ENCODE data around the gene GBP6. TPM values are rescaled to one million over a fixed set of nuclear protein-coding genes. Genes with fewer than 3 reads are reported as not detected.

The GBP6 gene
- total and polyA plus RNA-seq, 4 donors, result 0.05 to 0.08 TPM; not detected in 2

Other genes starting within 250 kb of the GBP6 start
- gene GBP2, start 237.9 kb upstream of the GBP6 start, total RNA-seq, result 10 to 100 TPM in 1 of 2 donors, 1 to 10 TPM in 1; 7.4 to 18.2 TPM
- gene GBP2, start 237.9 kb upstream of the GBP6 start, polyA plus RNA-seq, result 10 to 100 TPM; 10.4 to 17.9 TPM
- gene GBP7, start 188.1 kb upstream of the GBP6 start, total RNA-seq, result 10 to 100 TPM in 1 of 2 donors, under 1 TPM in 1; 0.89 to 27.8 TPM
- 10 to 100 TPM in 1 of 2 donors, 1 to 10 TPM in 1; 7.6 to 26.0 TPM for gene GBP7, start 188.1 kb upstream of the GBP6 start, polyA plus RNA-seq
- 1 to 10 TPM; 6.8 to 8.1 TPM for gene GBP4, start 165.1 kb upstream of the GBP6 start, total RNA-seq
- 1 to 10 TPM; 4.1 to 4.8 TPM for gene GBP4, start 165.1 kb upstream of the GBP6 start, polyA plus RNA-seq
- 1 to 10 TPM; 1.9 to 3.8 TPM for gene GBP5, start 91.2 kb upstream of the GBP6 start, total RNA-seq
- 1 to 10 TPM in 1 of 2 donors, under 1 TPM in 1; 0.78 to 1.5 TPM for gene GBP5, start 91.2 kb upstream of the GBP6 start, polyA plus RNA-seq
- 1 to 10 TPM; 2.6 to 4.3 TPM for gene LRRC8B, start 160.8 kb downstream of the GBP6 start, total RNA-seq
- 1 to 10 TPM; 1.2 to 2.5 TPM for gene LRRC8B, start 160.8 kb downstream of the GBP6 start, polyA plus RNA-seq

Measured in liver (tissue), 4 donors.